IPS-11a (cell line): Measurements from ENCODE around the gene DMAC2L.

Source experiments
- H3K4me3 ChIP-seq: one replicate; pipeline ENCODE4 v1.5.1; 2013; ENCODE audit warnings: low read depth, low read length, control low read depth

DMAC2L gene

DNA sequence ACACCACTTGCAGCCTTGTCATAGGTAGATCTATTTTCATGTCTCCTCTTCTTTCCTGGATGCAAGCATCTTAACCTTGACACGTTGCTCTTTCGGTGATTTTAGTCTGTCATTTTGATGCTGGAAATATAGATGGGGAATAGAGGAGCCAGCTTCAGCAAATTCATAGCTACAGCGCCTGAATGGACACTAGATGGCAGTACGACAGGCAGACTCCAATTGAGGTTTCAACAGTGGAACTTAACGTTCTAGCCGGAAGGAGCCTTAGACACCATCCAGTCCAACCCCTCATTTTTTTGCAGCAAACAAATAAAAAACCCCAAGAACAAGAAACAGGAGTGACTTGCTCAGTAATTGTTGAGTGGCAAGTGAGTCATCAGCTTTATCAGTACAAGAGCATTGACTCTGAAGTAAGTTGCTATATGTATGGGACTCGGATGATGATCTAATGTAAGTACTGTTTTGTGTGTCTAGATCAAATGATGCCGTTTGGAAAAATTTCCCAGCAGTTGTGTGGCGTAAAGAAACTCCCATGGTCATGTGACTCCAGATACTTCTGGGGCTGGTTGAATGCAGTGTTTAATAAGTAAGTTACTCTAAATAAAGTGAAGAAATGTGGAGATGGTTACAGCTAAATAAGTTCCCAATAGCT lies 9.0 kb downstream of the DMAC2L start:
- H3K4me3 ChIP-seq, result no peak overlapping the region

GRCh38 chr14:50331596-50331995 lies 19.5 kb downstream of the DMAC2L start:
- no peak overlapping the region for H3K4me3 ChIP-seq

DNA sequence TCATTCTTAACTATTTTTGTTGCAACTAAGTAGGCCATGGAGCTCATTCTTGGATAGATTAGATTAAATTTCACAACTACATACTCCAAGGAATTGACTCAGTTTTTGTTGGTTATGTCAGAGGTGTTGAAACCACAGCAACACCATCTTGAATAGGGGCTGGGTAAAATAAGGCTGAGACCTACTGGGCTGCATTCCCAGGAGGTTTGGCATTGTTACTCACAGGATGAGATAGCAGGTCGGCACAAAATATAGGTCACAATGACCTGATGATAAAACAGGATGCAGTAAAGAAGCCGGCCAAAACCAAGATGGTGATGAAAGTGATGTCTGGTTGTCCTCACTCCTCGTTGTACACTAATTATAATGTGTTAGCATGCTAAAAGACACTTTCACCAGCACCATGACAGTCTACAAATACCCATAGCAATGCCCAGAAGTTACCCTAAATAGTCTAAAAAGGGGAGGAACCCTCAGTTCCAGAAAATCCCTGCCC lies 20.9 kb downstream of the DMAC2L start:
- no peak overlapping the region for H3K4me3 ChIP-seq

DNA sequence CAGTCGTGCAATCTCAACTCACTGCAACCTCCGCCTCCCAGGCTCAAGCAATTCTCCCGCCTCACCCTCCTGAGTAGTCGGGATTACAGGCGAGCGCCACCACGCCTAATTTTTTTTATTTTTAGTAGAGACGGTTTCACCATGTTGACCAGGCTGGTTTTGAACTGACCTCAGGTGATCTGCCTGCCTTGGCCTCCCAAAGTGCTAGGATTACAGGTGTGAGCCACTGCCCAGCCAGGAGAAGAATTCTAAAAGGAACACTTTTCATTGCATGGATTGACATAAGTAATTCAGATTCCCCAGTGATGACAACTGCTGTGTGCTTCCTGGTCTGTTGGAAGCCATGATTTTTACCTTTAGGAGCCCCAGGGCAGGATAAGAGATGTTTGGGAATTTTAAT lies 22.1 kb downstream of the DMAC2L start:
- H3K4me3 ChIP-seq, result no peak overlapping the region

DNA sequence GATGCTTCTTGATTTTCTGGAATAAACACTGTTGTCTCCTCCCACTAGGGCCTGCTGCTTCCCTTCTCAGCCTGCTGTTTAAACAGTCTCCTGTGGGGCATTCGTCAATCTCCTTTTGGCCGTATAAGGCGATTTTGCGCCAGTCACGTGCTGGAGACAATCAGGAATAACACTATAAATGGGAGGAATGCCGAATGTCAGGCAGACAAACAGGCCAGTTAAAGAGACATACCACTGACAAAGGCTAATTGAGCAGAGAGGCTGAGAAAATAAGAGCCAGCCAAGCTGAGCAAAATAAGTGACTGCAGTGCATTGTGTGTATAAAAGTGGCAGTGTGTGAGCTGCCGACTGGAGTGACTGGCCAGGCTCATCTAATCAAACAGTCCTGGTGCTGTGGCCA lies 23.3 kb downstream of the DMAC2L start:
- H3K4me3 ChIP-seq, result no peak overlapping the region

GRCh38 chr14:50335989-50336824 lies 24.1 kb downstream of the DMAC2L start:
- no peak overlapping the region for H3K4me3 ChIP-seq

GRCh38 chr14:50338587-50338986 lies 26.5 kb downstream of the DMAC2L start:
- no peak overlapping the region for H3K4me3 ChIP-seq

DNA sequence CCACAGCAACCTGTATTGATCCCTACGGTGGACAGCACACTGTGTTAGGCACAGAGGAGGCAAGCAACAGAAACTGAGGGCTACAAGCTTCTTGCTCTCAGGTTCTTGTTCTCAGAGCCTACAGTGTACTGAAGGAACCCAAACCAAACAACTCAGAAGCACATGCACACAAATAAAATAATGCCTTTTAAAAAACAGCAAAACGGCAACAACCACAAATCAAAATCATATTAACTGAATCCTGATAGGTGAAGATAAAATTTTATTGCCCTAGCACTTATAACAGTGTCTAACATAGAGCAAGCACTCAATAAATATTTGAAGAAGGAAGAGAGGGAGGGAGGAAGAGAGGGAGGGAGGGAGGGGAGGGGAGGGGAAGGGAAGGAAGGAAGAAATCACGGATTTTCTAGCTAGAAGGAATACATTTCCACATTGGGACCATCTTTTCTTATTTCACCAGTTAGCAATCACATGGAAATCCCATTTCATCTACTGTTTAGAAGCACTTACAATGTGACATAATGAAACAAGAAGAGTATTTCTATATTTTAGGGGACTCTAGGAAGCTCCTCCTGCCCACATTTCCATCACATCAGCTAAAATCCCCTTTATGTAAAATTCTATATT lies 27.2 kb downstream of the DMAC2L start:
- H3K4me3 ChIP-seq, result no peak overlapping the region

- no peak overlapping the region for H3K4me3 ChIP-seq
These were observed 27.9 kb downstream of the DMAC2L start for GRCh38 chr14:50340045-50340444.

GRCh38 chr14:50340963-50341362 lies 28.8 kb downstream of the DMAC2L start:
- no peak overlapping the region for H3K4me3 ChIP-seq

DNA sequence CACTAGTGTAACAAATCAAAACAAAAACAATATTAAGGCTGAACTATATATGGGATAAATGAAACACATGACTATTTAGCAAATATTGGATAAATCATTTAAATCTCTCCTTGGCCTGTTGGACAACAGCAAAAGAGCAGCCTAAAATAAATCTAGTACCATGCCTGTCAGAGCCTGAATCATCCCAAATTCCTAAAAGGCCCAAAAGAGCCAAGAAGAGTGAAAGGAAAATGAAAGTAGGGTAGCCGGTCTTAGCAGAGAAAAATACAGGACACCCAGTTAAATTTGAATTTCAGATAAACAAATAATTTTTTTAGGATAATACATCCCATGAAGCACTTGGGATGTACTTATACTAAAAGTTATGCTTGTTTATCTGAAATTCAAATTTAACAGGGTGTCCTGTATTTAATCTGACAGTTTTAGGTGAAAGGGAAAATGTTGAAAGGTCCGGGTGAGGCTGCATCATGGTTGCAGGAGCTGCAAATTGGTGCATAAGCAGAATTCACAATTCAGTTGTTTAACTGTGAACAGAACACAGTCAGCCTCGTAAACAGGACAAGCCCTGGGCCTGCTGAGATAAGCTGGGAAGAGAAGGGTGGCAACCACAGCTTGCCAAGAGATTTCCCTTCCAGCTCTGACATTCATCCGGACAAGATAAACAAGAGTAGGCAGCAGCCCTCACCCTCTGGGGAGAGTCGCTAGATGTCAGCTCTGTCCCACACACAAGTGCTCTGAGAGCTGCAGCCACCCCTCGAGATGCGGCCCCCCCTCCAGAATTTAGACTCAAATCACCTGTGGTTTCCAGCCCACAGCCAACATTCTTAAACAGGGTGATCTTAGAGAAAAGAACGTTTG lies 30.3 kb downstream of the DMAC2L start:
- no peak overlapping the region for H3K4me3 ChIP-seq

GRCh38 chr14:50343434-50343833 lies 31.3 kb downstream of the DMAC2L start:
- no peak overlapping the region for H3K4me3 ChIP-seq

GRCh38 chr14:50344116-50344775 lies 32.1 kb downstream of the DMAC2L start:
- H3K4me3 ChIP-seq, result no peak overlapping the region

DNA sequence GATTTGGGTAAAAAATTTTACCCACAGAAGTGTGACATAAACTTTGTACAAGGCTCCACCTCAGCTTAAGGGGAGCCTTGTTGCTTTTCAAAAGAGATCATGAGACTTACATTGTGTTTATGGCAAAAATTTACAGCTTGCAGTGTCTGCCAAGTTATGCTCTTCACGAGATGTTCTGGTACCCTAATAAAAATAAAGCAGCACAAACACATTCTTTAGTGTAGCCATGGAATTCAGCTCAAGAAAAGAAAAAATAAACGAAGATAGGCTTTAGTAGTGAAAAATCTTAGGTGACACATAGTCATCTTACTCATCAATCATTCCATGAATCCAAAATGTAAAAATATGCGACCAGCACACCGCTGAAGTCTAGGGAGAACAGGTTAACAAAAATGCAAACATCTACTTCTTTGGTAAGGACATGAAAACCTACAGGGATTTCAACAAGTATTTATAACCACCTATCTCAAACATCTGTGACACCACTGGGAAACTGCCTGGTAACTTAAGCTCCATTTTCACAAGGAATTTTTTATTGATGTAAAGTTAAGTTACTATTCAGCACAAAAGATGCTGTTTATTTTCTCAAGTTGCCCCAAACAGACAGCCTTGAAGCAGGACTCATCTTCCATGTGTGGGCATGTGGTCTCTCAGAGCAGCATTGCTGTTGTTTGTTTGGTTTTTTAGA lies 32.9 kb downstream of the DMAC2L start:
- no peak overlapping the region for H3K4me3 ChIP-seq

DNA sequence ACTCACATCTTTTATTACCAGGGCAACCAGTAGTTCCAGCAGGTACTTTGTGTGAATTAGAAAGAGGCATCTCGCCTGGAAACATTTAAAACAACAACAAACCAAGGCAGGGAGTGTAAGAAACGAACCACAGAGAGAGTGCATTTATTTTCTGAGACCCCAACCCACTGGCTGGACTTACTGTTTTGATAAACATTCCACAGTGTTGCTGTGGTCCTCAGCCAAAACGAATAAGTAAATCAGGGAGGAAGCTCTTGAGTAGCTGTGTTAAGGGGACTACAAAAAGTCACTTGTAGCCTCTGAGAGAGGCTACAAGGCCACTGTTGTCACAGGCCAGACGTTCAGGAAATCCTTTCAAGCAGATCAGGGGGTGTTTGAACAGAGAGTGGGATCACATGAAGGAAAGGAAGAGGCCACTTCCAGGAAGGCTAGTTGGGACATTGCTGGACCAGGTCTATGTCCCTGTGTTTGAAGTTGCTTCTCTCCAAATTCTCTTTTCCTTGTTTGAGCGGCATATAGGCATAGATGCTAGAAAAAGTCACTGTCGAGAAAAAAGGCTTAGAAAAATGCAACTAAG lies 33.8 kb downstream of the DMAC2L start:
- no peak overlapping the region for H3K4me3 ChIP-seq

GRCh38 chr14:50347521-50347920 lies 35.4 kb downstream of the DMAC2L start:
- no peak overlapping the region for H3K4me3 ChIP-seq

GRCh38 chr14:50348933-50349332 lies 36.8 kb downstream of the DMAC2L start:
- H3K4me3 ChIP-seq, result no peak overlapping the region

DNA sequence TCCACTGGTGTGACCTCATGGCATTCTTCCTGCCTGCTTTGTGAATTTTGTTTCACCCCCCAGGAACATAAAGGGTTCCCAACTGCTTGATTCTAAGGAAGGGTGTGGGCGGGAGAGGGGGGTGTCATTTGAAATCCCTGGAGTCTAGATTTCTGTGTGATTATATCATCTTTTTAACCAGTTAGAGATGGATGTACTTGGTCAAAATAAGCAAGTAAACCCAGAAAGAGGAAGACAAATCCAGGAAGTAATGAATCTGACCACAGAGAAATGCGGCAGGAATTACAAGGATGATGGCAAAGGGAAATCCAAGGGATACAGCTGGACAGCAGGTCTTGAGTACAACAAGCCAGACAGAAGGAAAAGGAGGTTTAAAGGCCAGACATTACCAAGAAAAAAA lies 38.9 kb downstream of the DMAC2L start:
- H3K4me3 ChIP-seq, result no peak overlapping the region

DNA sequence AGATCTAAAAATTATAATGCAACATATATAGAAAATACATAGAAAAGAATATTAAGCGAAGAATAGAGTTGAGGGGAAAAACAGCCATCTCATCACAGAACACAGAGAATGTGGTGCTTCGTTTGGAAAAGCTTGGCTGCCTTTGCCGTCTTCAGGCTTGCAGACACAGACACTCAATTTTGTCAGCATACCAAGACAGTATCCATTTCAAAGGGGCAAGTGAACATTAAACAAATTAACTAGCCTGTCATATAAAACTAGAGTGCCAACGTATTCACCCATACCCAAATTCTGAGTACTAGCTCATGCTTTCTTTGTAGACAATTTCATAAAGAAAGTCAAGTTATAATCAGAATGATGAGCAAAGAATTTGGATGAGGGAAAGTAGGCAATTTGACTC lies 40.5 kb downstream of the DMAC2L start:
- no peak overlapping the region for H3K4me3 ChIP-seq
